Measurements from ENCODE around the gene LRBA. TPM values are rescaled to one million over a fixed set of nuclear protein-coding genes. Genes with fewer than 3 reads are reported as not detected.
A peak's percentile ranks its signal among the peaks of the same experiment; 100 is the strongest.

Gene LRBA
- total RNA-seq, 1 experiment from 2014 or later: 55.3 TPM

DNA sequence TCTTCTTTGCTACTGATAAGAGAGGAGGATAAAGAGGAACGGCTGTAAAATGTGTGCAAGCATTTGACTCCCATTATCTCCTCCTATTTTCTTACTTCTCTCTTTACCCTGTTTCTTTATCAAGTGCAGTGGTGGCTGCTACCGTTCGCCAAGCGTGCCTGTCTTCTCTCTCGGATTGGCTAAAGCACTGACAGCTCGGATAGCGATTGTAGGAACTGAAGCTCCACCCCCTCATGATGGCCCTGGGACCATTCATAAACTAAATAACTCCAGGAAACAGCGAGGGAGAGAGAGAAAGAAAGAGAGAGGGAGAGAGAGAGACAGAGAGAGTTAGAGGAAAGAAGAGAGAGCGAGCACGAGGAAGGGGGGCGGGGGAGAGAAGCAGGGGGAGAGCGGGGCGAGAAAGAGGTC is 433.4 kb downstream of the LRBA start:
- Histone ChIP-seq H4K20me1 (ENCODE audit: control insufficient read depth, insufficient read depth, insufficient read length) (peaks cover 4% of the 10 kb centered on the region), H3K4me1 (ENCODE audit: insufficient read depth, low read length) (0 out of 2 replicates have a peak, but pooled peaks cover 2% of the 10 kb centered on the region), H2BK20ac (ENCODE audit: low read depth, low read length, poor library complexity, severe bottlenecking) (no peak overlapping the region), H3K79me2 (ENCODE audit: insufficient read depth, low read length) (no peaks in the 10 kb centered on the region), H3K9ac (ENCODE audit: extremely low read depth, insufficient read length, low read length) (no peak overlapping the region), H4K8ac (replicated peaks; ENCODE audit: insufficient read length, low read depth, low read length) (no peak overlapping the region), H4K91ac (ENCODE audit: insufficient read length, low read depth, low read length) (no peak overlapping the region), H3K27me3 (ENCODE audit: insufficient read depth, low read length) (peaks cover 30% of the 10 kb centered on the region; the same call in 1 of the 2 replicates), H3T11ph (ENCODE audit: low read length) (no peak overlapping the region), H3K56ac (ENCODE audit: insufficient read length, low read depth, low read length) (no peak overlapping the region), H3K27ac (ENCODE audit: insufficient read length, low read depth, low read length) (no peak overlapping the region), H3K4ac (ENCODE audit: low read depth, low read length) (no peak overlapping the region), H2BK5ac (ENCODE audit: insufficient read length, low read length) (no peak overlapping the region), H2BK120ac (ENCODE audit: low read depth, low read length, poor library complexity, severe bottlenecking) (no peak overlapping the region), H3K23ac (ENCODE audit: insufficient read length, low read depth, low read length) (no peak overlapping the region), H2BK15ac (ENCODE audit: low read depth, low read length) (no peak overlapping the region), H3K18ac (ENCODE audit: insufficient read length, low read depth, low read length) (no peak overlapping the region), H2AK5ac (ENCODE audit: insufficient read length, low read length) (no peak overlapping the region), H3K23me2 (ENCODE audit: insufficient read length, low read depth, low read length, poor library complexity, severe bottlenecking) (peaks cover 35% of the 10 kb centered on the region), H3K79me1 (ENCODE audit: insufficient read depth, low read depth, low read length, poor library complexity, severe bottlenecking) (no peaks in the 10 kb centered on the region), H3K4me2 (ENCODE audit: insufficient read depth, insufficient read length, low read length) (peak overlapping the region; percentile 98), H2BK12ac (ENCODE audit: insufficient read length, low read depth, low read length) (no peak overlapping the region), H3K14ac (ENCODE audit: insufficient read depth, low read length) (no peak overlapping the region), H2AFZ (ENCODE audit: low read length) (no peak overlapping the region), H3K9me3 (ENCODE audit: control insufficient read depth, low read depth, low read length) (no peaks in the 10 kb centered on the region), H4K5ac (ENCODE audit: insufficient read length, low read depth, low read length) (no peak overlapping the region)
- Mint-ChIP-seq H3K36me3 (ENCODE audit: insufficient read depth in 1 of 3, low read depth in 3 of 3) (no peaks in the 10 kb centered on the region; a peak in 1 of 7 replicates), H3K4me3 (peak overlapping the region; percentile 76 to 90), H3K4me1 (peaks cover 48 to 67% of the 10 kb centered on the region in 2 experiments), H3K27ac (no peak overlapping the region), H3K27me3 (ENCODE audit: low read depth) (peaks cover 81% of the 10 kb centered on the region), H3K9me3 (peaks cover 0 to 3% of the 10 kb centered on the region in 2 experiments; a peak in 1 of 5 replicates)
- TF ChIP-seq, protein P1, sequence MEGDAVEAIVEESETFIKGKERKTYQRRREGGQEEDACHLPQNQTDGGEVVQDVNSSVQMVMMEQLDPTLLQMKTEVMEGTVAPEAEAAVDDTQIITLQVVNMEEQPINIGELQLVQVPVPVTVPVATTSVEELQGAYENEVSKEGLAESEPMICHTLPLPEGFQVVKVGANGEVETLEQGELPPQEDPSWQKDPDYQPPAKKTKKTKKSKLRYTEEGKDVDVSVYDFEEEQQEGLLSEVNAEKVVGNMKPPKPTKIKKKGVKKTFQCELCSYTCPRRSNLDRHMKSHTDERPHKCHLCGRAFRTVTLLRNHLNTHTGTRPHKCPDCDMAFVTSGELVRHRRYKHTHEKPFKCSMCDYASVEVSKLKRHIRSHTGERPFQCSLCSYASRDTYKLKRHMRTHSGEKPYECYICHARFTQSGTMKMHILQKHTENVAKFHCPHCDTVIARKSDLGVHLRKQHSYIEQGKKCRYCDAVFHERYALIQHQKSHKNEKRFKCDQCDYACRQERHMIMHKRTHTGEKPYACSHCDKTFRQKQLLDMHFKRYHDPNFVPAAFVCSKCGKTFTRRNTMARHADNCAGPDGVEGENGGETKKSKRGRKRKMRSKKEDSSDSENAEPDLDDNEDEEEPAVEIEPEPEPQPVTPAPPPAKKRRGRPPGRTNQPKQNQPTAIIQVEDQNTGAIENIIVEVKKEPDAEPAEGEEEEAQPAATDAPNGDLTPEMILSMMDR (conservative IDR thresholded peaks at IDR 0.05): no peak
- WGBS (ENCODE audit: extremely low coverage, insufficient read length, low lambda C conversion rate): no CpG with 5 or more reads among the region's 13 CpGs
- DNase-seq: peak; percentile 71
